Measurements from ENCODE around the gene COL27A1. TPM values are rescaled to one million over a fixed set of nuclear protein-coding genes. Genes with fewer than 3 reads are reported as not detected.

Gene COL27A1
- total RNA-seq, 1 experiment from 2014 or later: 17.6 TPM

DNA sequence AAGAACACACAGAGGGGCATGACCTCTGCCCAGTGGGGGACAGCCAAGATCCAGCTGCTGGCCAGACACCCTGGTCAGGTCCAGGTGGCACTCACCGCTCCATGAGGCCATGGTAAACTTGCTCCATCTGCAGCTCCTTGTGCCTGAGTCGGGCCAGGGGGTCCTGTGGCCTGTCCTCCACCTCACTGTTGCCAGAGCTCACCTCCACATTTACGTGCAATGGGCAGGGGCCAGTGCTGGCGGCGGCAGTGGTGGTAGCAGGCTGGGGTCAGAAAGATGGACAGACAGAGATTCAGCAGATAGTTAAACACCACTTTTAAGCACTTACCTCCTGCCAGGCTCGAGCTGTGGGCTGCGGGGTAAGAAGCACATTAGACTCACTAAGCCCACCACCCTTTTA lies 204.5 kb downstream of the COL27A1 start:
- no peak for DNase-seq (ENCODE audit: low spot score)

DNA sequence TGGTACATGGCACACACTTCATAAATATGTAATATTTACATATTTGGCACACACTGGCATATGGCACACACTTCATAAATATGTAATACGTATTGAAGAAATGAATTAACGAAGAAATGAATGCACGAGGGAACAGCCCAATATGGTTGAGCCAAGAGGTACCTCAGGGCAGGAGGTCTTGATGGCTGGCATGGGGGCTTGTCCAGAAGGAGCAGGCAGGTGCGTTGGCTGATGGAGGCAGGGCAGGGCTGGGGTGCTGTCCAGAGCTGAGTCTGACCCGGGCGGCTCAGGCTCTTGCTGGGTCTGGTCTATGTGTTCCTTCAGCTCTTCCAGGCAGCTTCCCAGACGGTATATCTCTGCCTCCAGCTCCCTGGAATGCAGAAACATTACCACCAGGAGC lies 206.2 kb downstream of the COL27A1 start:
- DNase-seq (ENCODE audit: low spot score): no peak

Small RNAs within 50 kb of the gene (small RNA-seq; reads per million reads assigned to genes)
- gene MIR455: 0.29 reads per million

Other genes with a start within 250 kb of the COL27A1 start
- 3.0 and 4.4 TPM in 2 replicates for gene AMBP, start 77.2 kb upstream of the COL27A1 start, total RNA-seq (2014; rRNA removed; shearing (Covaris generic))
- 36.4 and 41.0 TPM in 2 replicates for gene KIF12, start 56.2 kb upstream of the COL27A1 start, total RNA-seq (2014; rRNA removed; shearing (Covaris generic))
- gene ORM1, start 167.6 kb downstream of the COL27A1 start, total RNA-seq (2014; rRNA removed; shearing (Covaris generic)): not detected in 2 replicates
- gene ORM2, start 174.3 kb downstream of the COL27A1 start, total RNA-seq (2014; rRNA removed; shearing (Covaris generic)): not detected in 2 replicates
- 6.1 and 7.8 TPM in 2 replicates for gene AKNA, start 232.4 kb downstream of the COL27A1 start, total RNA-seq (2014; rRNA removed; shearing (Covaris generic))